PC-3 (cell line): ENCODE data around the gene UFSP1.

Experiments
- EZH2phosphoT487 ChIP-seq: fragments of 300-600 bp; sonication (generic); IDR thresholded peaks from 2 replicates; pipeline ENCODE4 v1.6.1; 2018; ENCODE audit warnings: mild to moderate bottlenecking, antibody characterized with exemption, low read length, borderline replicate concordance
- TF ChIP-seq, protein P1 (sequence below): fragments of 300-600 bp; sonication (generic); conservative IDR thresholded peaks from 2 replicates; pipeline ENCODE4 v1.5.1; 2017; ENCODE audit warnings: antibody characterized with exemption, low read depth, mild to moderate bottlenecking, low read length

DNA sequence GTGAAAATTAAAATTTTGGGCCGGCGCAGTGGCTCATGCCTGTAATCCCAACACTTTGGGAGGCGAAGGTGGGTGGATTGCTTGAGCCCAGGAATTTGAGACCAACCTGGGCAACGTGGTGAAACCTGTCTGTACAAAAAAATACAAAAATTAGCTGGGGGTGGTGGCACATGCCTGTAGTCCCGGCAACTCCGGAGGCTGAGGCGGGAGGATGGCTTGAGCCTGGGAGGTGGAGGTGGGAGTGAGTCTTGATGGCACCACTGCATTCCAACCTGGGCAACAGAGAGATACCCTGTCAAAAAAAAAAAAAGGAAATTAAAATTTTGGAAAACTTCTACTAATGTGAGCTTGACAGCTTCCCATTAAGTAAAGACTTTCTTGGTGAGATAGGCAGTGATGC, 11.5 kb downstream of the UFSP1 start:
- TF ChIP-seq, protein P1, sequence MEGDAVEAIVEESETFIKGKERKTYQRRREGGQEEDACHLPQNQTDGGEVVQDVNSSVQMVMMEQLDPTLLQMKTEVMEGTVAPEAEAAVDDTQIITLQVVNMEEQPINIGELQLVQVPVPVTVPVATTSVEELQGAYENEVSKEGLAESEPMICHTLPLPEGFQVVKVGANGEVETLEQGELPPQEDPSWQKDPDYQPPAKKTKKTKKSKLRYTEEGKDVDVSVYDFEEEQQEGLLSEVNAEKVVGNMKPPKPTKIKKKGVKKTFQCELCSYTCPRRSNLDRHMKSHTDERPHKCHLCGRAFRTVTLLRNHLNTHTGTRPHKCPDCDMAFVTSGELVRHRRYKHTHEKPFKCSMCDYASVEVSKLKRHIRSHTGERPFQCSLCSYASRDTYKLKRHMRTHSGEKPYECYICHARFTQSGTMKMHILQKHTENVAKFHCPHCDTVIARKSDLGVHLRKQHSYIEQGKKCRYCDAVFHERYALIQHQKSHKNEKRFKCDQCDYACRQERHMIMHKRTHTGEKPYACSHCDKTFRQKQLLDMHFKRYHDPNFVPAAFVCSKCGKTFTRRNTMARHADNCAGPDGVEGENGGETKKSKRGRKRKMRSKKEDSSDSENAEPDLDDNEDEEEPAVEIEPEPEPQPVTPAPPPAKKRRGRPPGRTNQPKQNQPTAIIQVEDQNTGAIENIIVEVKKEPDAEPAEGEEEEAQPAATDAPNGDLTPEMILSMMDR: no peak
- TF ChIP-seq EZH2phosphoT487: no peak
